HepG2 (cell line): Measurements from ENCODE around the gene BAIAP2L2. TPM values are rescaled to one million over a fixed set of nuclear protein-coding genes. Genes with fewer than 3 reads are reported as not detected.

Source experiments
- GABPB1 ChIP-seq: IDR thresholded peaks from 2 replicates; pipeline ENCODE4 v1.6.1; 2016; ENCODE audit warnings: mild to moderate bottlenecking, missing genetic modification reagents, moderate library complexity, missing compliant biosample characterization
- KAT2B ChIP-seq: fragments of 150-350 bp; IDR thresholded peaks from 2 replicates; pipeline ENCODE4 v1.6.1; 2014; ENCODE audit warnings: low read depth, low read length, borderline replicate concordance
- KDM3A ChIP-seq: IDR thresholded peaks from 2 replicates; pipeline ENCODE4 v1.6.1; 2018; ENCODE audit warnings: low read depth, missing compliant biosample characterization
- KLF9 ChIP-seq: IDR thresholded peaks from 2 replicates; pipeline ENCODE4 v1.6.1; 2016; ENCODE audit warnings: low read depth
- MYC ChIP-seq: sonication (generic); formaldehyde crosslinking; IDR thresholded peaks from 2 replicates; pipeline ENCODE4 v1.9.0; 2021; ENCODE audit warnings: missing genetic modification reagents, borderline replicate concordance
- NFYB ChIP-seq: sonication (generic); formaldehyde crosslinking; IDR thresholded peaks from 2 replicates; pipeline ENCODE4 v1.4.0; 2020; ENCODE audit warnings: missing genetic modification reagents
- POLR2A ChIP-seq, 2 experiments: IDR thresholded peaks; 2 replicates each; pipeline ENCODE4 v1.6.1; 2011; ENCODE audit warnings: low read depth in 2 of 2, low read length in 2 of 2, mild to moderate bottlenecking in 1 of 2, moderate library complexity in 1 of 2; ENCODE audit not compliant: insufficient read depth in 1 of 2
- SIX4 ChIP-seq: sonication (generic); formaldehyde crosslinking; IDR thresholded peaks from 2 replicates; pipeline ENCODE4 v1.4.0; 2020; ENCODE audit warnings: missing genetic modification reagents
- SOX13 ChIP-seq, 3 experiments: fragments of 450-650 bp in 1 of 3; sonication (generic) in 1 of 3; formaldehyde crosslinking in 1 of 3; IDR thresholded peaks in 2 of 3; conservative IDR thresholded peaks in 1 of 3; 2 replicates each; pipeline versions ENCODE4 v1.5.0 to v1.6.1; 2016 to 2020; ENCODE audit warnings: antibody characterized with exemption in 1 of 3, mild to moderate bottlenecking in 1 of 3, missing compliant biosample characterization in 1 of 3, missing genetic modification reagents in 1 of 3, moderate library complexity in 1 of 3
- TEAD3 ChIP-seq: optimal IDR thresholded peaks from 2 replicates; pipeline ENCODE3; 2016; ENCODE audit warnings: borderline replicate concordance
- TOPORS ChIP-seq: sonication (generic); formaldehyde crosslinking; IDR thresholded peaks from 2 replicates; pipeline ENCODE4 v1.8.0; 2023; ENCODE audit warnings: mild to moderate bottlenecking, missing genetic modification reagents
- WIZ ChIP-seq: sonication (generic); formaldehyde crosslinking; IDR thresholded peaks from 2 replicates; pipeline ENCODE4 v1.5.1; 2020; ENCODE audit warnings: mild to moderate bottlenecking, missing genetic modification reagents
- YY1 ChIP-seq: IDR thresholded peaks from 2 replicates; pipeline ENCODE4 v1.6.1; 2011; ENCODE audit warnings: low read length, low read depth, moderate library complexity, mild to moderate bottlenecking; ENCODE audit not compliant: insufficient read depth, insufficient replicate concordance
- ZBTB7B ChIP-seq: sonication (generic); formaldehyde crosslinking; IDR thresholded peaks from 2 replicates; pipeline ENCODE4 v1.4.0; 2020; ENCODE audit warnings: missing genetic modification reagents
- ZNF17 ChIP-seq: sonication (generic); formaldehyde crosslinking; IDR thresholded peaks from 2 replicates; pipeline ENCODE4 v1.5.0; 2020; ENCODE audit warnings: mild to moderate bottlenecking, missing genetic modification reagents
- ZNF451 ChIP-seq: sonication (generic); formaldehyde crosslinking; IDR thresholded peaks from 2 replicates; pipeline ENCODE4 v1.5.0; 2020; ENCODE audit warnings: mild to moderate bottlenecking, missing genetic modification reagents
- ZNF792 ChIP-seq: IDR thresholded peaks from 2 replicates; pipeline ENCODE4 v1.6.1; 2016
- polyA plus RNA-seq, 8 experiments: library from polyadenylated mRNA; depleted of rRNA in 3 of 8; stranded (reverse) in 7 of 8; unstranded in 1 of 8; fragments of >200 nt; fragmentation: Illumina TruSeq in 4 of 8; extraction: Trizol in 4 of 8; gene quantifications; 2 replicates each; pipeline versions ENCODE4 v1.2.1 to v1.2.3, GENCODE V29; 2011 to 2016; ENCODE audit warnings: low read depth in 4 of 8, missing spikeins in 1 of 8, mixed read lengths in 1 of 8; ENCODE audit not compliant: insufficient read depth in 1 of 8
- total RNA-seq, 5 experiments: library from RNA; depleted of rRNA; stranded (reverse); fragments of >200 nt; fragmentation: Illumina TruSeq; extraction: Trizol; gene quantifications; 2 replicates each; pipeline ENCODE4 v1.2.3, GENCODE V29; 2016; ENCODE audit warnings: low read depth in 1 of 5
- TF ChIP-seq, protein P1 (sequence below): sonication (generic); formaldehyde crosslinking; IDR thresholded peaks from 2 replicates; pipeline ENCODE4 v1.5.0; 2020; ENCODE audit warnings: mild to moderate bottlenecking, missing genetic modification reagents, borderline replicate concordance
- TF ChIP-seq, protein P2 (sequence below): sonication (generic); formaldehyde crosslinking; IDR thresholded peaks from 2 replicates; pipeline ENCODE4 v1.5.0; 2020; ENCODE audit warnings: mild to moderate bottlenecking, low read depth, missing genetic modification reagents, borderline replicate concordance
- TF ChIP-seq, protein P3 (sequence below): sonication (generic); formaldehyde crosslinking; IDR thresholded peaks from 2 replicates; pipeline ENCODE4 v1.4.0; 2020; ENCODE audit warnings: mild to moderate bottlenecking, missing genetic modification reagents, borderline replicate concordance

BAIAP2L2 gene
- total and polyA plus RNA-seq, 2 of the 13 experiments (the other 11 are each of a cell fraction or from before 2014, with no cell fraction given): 4.4 to 7.5 TPM

- TF ChIP-seq NFYB (peak; percentile 8; the same call in 1 of the 2 replicates), WIZ (0 out of 2 replicates have a peak, but pooled peaks have one; percentile 42), TEAD3 (CRISPR knock-in tag) (peak; percentile 93), YY1 (peak; percentile 50), KDM3A (peak; percentile 95), TOPORS (CRISPR knock-in tag) (0 out of 2 replicates have a peak, but pooled peaks have one; percentile 28), GABPB1 (CRISPR knock-in tag) (peak; percentile 66), SIX4 (CRISPR knock-in tag) (0 out of 2 replicates have a peak, but pooled peaks have one; percentile 30), ZNF792 (CRISPR knock-in tag) (peak; percentile 84; the same call in 1 of the 2 replicates), MYC (CRISPR knock-in tag) (peak; percentile 97), ZNF451 (CRISPR knock-in tag) (peak; percentile 45; the same call in 1 of the 2 replicates), ZNF17 (CRISPR knock-in tag) (no peak), KAT2B (no peak), ZBTB7B (peak; percentile 98), SOX13 (IDR thresholded peaks at IDR 0.05) (no peak), SOX13 (CRISPR knock-in tag; conservative IDR thresholded peaks at IDR 0.05 in 1 of 2, IDR thresholded peaks at IDR 0.05 in 1 of 2) (peak in 1 of 2 experiments; percentile 7; a peak in 1 of 4 replicates), KLF9 (CRISPR knock-in tag) (no peak), POLR2A (IDR thresholded peaks at IDR 0.05; ENCODE audit: insufficient read depth in 1 of 2, low read depth in 2 of 2, low read length in 2 of 2) (no peak)
- TF ChIP-seq, protein P1, sequence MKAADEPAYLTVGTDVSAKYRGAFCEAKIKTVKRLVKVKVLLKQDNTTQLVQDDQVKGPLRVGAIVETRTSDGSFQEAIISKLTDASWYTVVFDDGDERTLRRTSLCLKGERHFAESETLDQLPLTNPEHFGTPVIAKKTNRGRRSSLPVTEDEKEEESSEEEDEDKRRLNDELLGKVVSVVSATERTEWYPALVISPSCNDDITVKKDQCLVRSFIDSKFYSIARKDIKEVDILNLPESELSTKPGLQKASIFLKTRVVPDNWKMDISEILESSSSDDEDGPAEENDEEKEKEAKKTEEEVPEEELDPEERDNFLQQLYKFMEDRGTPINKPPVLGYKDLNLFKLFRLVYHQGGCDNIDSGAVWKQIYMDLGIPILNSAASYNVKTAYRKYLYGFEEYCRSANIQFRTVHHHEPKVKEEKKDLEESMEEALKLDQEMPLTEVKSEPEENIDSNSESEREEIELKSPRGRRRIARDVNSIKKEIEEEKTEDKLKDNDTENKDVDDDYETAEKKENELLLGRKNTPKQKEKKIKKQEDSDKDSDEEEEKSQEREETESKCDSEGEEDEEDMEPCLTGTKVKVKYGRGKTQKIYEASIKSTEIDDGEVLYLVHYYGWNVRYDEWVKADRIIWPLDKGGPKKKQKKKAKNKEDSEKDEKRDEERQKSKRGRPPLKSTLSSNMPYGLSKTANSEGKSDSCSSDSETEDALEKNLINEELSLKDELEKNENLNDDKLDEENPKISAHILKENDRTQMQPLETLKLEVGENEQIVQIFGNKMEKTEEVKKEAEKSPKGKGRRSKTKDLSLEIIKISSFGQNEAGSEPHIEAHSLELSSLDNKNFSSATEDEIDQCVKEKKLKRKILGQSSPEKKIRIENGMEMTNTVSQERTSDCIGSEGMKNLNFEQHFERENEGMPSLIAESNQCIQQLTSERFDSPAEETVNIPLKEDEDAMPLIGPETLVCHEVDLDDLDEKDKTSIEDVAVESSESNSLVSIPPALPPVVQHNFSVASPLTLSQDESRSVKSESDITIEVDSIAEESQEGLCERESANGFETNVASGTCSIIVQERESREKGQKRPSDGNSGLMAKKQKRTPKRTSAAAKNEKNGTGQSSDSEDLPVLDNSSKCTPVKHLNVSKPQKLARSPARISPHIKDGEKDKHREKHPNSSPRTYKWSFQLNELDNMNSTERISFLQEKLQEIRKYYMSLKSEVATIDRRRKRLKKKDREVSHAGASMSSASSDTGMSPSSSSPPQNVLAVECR: peak; percentile 67; the same call in 1 of the 2 replicates
- TF ChIP-seq, protein P2, sequence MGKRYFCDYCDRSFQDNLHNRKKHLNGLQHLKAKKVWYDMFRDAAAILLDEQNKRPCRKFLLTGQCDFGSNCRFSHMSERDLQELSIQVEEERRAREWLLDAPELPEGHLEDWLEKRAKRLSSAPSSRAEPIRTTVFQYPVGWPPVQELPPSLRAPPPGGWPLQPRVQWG (CRISPR knock-in tag): no peak
- TF ChIP-seq, protein P3, sequence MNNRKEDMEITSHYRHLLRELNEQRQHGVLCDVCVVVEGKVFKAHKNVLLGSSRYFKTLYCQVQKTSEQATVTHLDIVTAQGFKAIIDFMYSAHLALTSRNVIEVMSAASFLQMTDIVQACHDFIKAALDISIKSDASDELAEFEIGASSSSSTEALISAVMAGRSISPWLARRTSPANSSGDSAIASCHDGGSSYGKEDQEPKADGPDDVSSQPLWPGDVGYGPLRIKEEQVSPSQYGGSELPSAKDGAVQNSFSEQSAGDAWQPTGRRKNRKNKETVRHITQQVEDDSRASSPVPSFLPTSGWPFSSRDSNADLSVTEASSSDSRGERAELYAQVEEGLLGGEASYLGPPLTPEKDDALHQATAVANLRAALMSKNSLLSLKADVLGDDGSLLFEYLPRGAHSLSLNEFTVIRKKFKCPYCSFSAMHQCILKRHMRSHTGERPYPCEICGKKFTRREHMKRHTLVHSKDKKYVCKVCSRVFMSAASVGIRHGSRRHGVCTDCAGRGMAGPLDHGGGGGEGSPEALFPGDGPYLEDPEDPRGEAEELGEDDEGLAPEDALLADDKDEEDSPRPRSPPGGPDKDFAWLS (CRISPR knock-in tag): no peak
Measured at GRCh38 chr22:38051900-38052862, 58.3 kb downstream of the BAIAP2L2 start (continued).
